Esophagus muscularis mucosa (tissue), 4 donors: ENCODE results near the gene TRAF3IP3. TPM values are rescaled to one million over a fixed set of nuclear protein-coding genes. Genes with fewer than 3 reads are reported as not detected.

Experiments
- DNase-seq: peaks from one replicate; pipeline ENCODE4 v3.0.0-alpha.2; 2017; ENCODE audit errors: extremely low spot score
- H3K27ac ChIP-seq, 4 donors: fragments of 200-600 bp; sonication (generic); replicated peaks in 1 of 4; 1 replicate in 3 of 4; 2 replicates in 1 of 4; pipeline ENCODE4 v1.5.1; 2016 to 2019; ENCODE audit warnings: mild to moderate bottlenecking in 1 of 4
- H3K27me3 ChIP-seq, 4 donors: fragments of 200-600 bp; sonication (generic); one replicate each; pipeline versions ENCODE4 v1.5.1 to v1.6.0; 2016 to 2019
- H3K36me3 ChIP-seq, 4 donors: fragments of 200-600 bp; sonication (generic); one replicate each; pipeline ENCODE4 v1.5.1; 2016 to 2019
- H3K4me1 ChIP-seq, 4 donors: fragments of 200-600 bp; sonication (generic); one replicate each; pipeline ENCODE4 v1.5.1; 2016 to 2019
- H3K4me3 ChIP-seq, 4 donors: fragments of 200-600 bp; sonication (generic); 1 replicate in 2 of 4; 2 replicates in 2 of 4; pipeline ENCODE4 v1.5.1; 2016 to 2019; ENCODE audit warnings: mild to moderate bottlenecking in 4 of 4, moderate library complexity in 1 of 4
- H3K9me3 ChIP-seq, 4 donors: fragments of 200-600 bp; sonication (generic); 1 replicate in 3 of 4; 2 replicates in 1 of 4; pipeline ENCODE4 v1.5.1; 2016 to 2019
- CTCF ChIP-seq, 3 experiments: fragments of 200-600 bp in 2 of 3; fragments of 450-650 bp in 1 of 3; sonication (generic) in 2 of 3; IDR thresholded peaks; one replicate each; pipeline ENCODE4 v1.5.1; 2017 to 2019; ENCODE audit warnings: antibody characterized with exemption in 3 of 3, mild to moderate bottlenecking in 2 of 3, moderate library complexity in 1 of 3
- EP300 ChIP-seq: sonication (generic); formaldehyde crosslinking; IDR thresholded peaks from one replicate; pipeline ENCODE4 v1.6.1; 2017; ENCODE audit warnings: antibody characterized with exemption
- POLR2A ChIP-seq: fragments of 450-650 bp; IDR thresholded peaks from one replicate; pipeline ENCODE4 v1.6.1; 2017; ENCODE audit warnings: antibody characterized with exemption, moderate library complexity, mild to moderate bottlenecking, low read depth
- POLR2AphosphoS5 ChIP-seq, 2 donors: sonication (generic); formaldehyde crosslinking; IDR thresholded peaks; one replicate each; pipeline ENCODE4 v1.6.1; 2017; ENCODE audit warnings: antibody characterized with exemption in 2 of 2
- WGBS: methylation state at CpG from one replicate; pipeline ENCODE4 v1.1.5; 2018; 5-methylcytosine and 5-hydroxymethylcytosine counted together
- intact Hi-C: fragments of 100-400 bp; cut with DNase I; formaldehyde crosslinking; loops from one replicate; pipeline ENCODE4 v1.15.1; 2023
- total RNA-seq, 4 donors: library from RNA; depleted of rRNA; stranded (reverse); fragments of >200 nt; gene quantifications; one replicate each; pipeline versions ENCODE4 v1.1.0 to v1.2.1, GENCODE V29; 2016

TRAF3IP3 gene
- total RNA-seq, 4 donors from 2014 or later, result 1.0 to 4.3 (median 2.8) TPM

DNA sequence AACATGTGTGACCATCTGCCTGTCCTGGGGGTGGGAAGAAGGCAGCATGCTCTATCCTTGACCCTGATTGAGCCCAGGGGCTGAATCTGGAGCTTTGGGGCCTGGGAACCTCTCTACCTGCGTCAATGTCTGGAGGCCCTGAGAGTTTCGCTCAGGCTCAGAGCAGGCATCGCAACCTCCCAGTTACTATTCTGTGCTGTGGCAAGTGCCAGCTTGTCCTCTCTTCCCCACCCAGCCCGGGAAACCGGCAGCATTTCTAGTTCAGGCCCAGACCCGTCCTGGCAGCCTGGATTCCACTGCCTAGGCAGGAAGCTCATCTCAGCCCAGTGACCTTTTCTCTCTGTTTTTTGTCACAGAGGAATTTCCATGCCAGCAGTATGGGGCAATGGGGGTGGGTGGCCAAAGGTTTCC, 60.1 kb downstream of the TRAF3IP3 start:
- intact Hi-C loops, result no loop called here
- no peak overlapping the region for H3K27ac ChIP-seq

DNA sequence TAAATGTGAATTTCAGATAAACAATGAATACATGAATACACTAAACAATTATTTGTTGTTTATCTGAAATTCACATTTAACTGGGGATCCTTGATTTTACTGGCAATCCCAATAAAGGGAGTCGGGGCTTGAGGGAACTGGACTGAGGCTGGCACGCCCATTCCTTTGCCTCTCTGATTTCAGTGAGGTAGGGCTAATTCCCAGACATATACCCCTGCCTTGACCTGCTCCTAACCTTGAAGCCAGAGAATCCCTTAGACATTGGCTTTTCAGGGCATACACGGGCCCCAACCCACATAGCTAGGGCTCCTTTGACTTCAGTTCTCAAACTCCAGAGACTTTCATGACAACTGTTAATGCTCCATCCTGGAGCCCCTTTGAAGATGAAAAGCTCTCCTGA, 61.1 kb downstream of the TRAF3IP3 start:
- peak; percentile 37 for DNase-seq
- TF ChIP-seq POLR2AphosphoS5 (IDR thresholded peaks at IDR 0.05) (no peak), EP300 (no peak), POLR2A (no peak)
- Histone ChIP-seq H3K27ac (no peak overlapping the region), H3K4me3 (no peak overlapping the region), H3K9me3 (no peaks in the 10 kb centered on the region), H3K36me3 (no peaks in the 10 kb centered on the region), H3K4me1 (no peaks in the 10 kb centered on the region), H3K27me3 (peaks cover 0 to 7% (median 0%) of the 10 kb centered on the region in 4 donors)
- 73% methylated on average over 3 of the region's 3 CpGs for WGBS
- intact Hi-C loops, result no loop called here

More for the DNA sequence above, 60.1 kb downstream of the TRAF3IP3 start:
- no peak for TF ChIP-seq POLR2AphosphoS5 (IDR thresholded peaks at IDR 0.05)
- TF ChIP-seq CTCF (IDR thresholded peaks at IDR 0.05), result no peak
- TF ChIP-seq EP300, result no peak
- no peak for TF ChIP-seq POLR2A
- H3K27me3 ChIP-seq, result peaks cover 0 to 7% (median 0%) of the 10 kb centered on the region in 4 donors
- H3K4me1 ChIP-seq, result no peaks in the 10 kb centered on the region
- H3K36me3 ChIP-seq, result no peaks in the 10 kb centered on the region
- WGBS, result 94% methylated on average over 5 of the region's 6 CpGs
- H3K4me3 ChIP-seq, result no peak overlapping the region
- peak; percentile 79 for DNase-seq
- H3K9me3 ChIP-seq, result no peaks in the 10 kb centered on the region

GRCh38 chr1:209817691-209818090, 61.8 kb downstream of the TRAF3IP3 start:
- no peak for TF ChIP-seq POLR2AphosphoS5 (IDR thresholded peaks at IDR 0.05)
- no peak for TF ChIP-seq EP300
- no peak for TF ChIP-seq CTCF (IDR thresholded peaks at IDR 0.05)
- TF ChIP-seq POLR2A, result no peak
- Histone ChIP-seq H3K9me3 (no peaks in the 10 kb centered on the region), H3K4me3 (no peak overlapping the region), H3K27me3 (peaks cover 0 to 7% (median 0%) of the 10 kb centered on the region in 4 donors), H3K27ac (no peak overlapping the region), H3K4me1 (no peaks in the 10 kb centered on the region), H3K36me3 (no peaks in the 10 kb centered on the region)
- 100% methylated on average over 1 of the region's 1 CpG for WGBS
- no peak for DNase-seq
- intact Hi-C loops, result no loop called here

- peaks cover 0 to 7% (median 0%) of the 10 kb centered on the region in 4 donors for H3K27me3 ChIP-seq
- H3K36me3 ChIP-seq, result no peaks in the 10 kb centered on the region
- H3K9me3 ChIP-seq, result no peaks in the 10 kb centered on the region
- intact Hi-C loops, result no loop called here
- 56% methylated on average over 1 of the region's 1 CpG for WGBS
- no peak overlapping the region for H3K4me3 ChIP-seq
- DNase-seq, result no peak
- no peak for TF ChIP-seq POLR2AphosphoS5 (IDR thresholded peaks at IDR 0.05)
- TF ChIP-seq CTCF (IDR thresholded peaks at IDR 0.05), result no peak
- TF ChIP-seq POLR2A, result no peak
- no peak for TF ChIP-seq EP300
- H3K4me1 ChIP-seq, result no peaks in the 10 kb centered on the region
- no peak overlapping the region for H3K27ac ChIP-seq
Measured at GRCh38 chr1:209819058-209819457, 63.2 kb downstream of the TRAF3IP3 start.

DNA sequence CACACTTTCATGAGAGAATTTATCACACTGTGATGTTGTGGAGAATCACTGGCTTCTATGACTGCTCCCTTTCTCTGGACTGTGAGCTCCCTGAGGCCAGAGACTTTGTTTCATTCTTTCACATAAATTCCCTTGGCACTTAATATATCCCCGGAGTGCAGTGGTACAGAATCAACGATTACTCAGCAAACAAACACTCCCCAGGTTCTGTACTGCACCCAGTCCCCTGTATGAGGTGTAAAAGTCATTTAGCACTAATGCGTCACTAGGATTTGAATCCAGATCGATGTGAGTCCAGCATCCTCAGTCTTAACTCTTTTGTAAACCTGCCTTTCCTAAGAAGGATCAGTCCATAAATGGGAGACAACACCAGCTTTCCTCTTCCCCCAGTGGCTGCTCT, 65.1 kb downstream of the TRAF3IP3 start:
- Histone ChIP-seq H3K9me3 (no peaks in the 10 kb centered on the region), H3K36me3 (no peaks in the 10 kb centered on the region), H3K4me1 (no peaks in the 10 kb centered on the region), H3K27ac (no peak overlapping the region), H3K4me3 (no peak overlapping the region), H3K27me3 (peaks cover 0 to 7% (median 0%) of the 10 kb centered on the region in 4 donors)
- 83% methylated on average over 4 of the region's 4 CpGs for WGBS
- DNase-seq, result no peak
- intact Hi-C loops, result no loop called here
- TF ChIP-seq POLR2A (no peak), CTCF (IDR thresholded peaks at IDR 0.05) (no peak), EP300 (no peak), POLR2AphosphoS5 (IDR thresholded peaks at IDR 0.05) (no peak)
